SK-N-SH (cell line): ENCODE data around the gene TNFAIP1. TPM values are rescaled to one million over a fixed set of nuclear protein-coding genes. Genes with fewer than 3 reads are reported as not detected.

Experiments used
- CTCF ChIA-PET: fragments of 300-600, 350-600 bp; formaldehyde crosslinking; extraction: SDS; loops from one replicate; lab custom pipeline; 2021; lab: Yijun Ruan, JAX
- POLR2A ChIA-PET: fragments of 350-600 bp; sonication (Branson Sonifier 250); formaldehyde crosslinking; extraction: SDS; loops from one replicate; lab custom pipeline; 2020; ENCODE audit warnings: antibody characterized with exemption, inconsistent platforms; lab: Yijun Ruan, JAX
- DNase-seq: peaks from one replicate; pipeline ENCODE4 v3.0.0; 2012
- H2AFZ ChIP-seq: fragments of 200-600 bp; sonication (generic); 2 replicates; pipeline ENCODE4 v1.8.1; 2016; ENCODE audit warnings: antibody characterized with exemption, mild to moderate bottlenecking, low read depth
- H3F3A ChIP-seq: fragments of 200-600 bp; sonication (generic); replicated peaks from 2 replicates; pipeline ENCODE3; 2016; ENCODE audit warnings: antibody characterized with exemption, mild to moderate bottlenecking; ENCODE audit not compliant: insufficient read depth
- H3K27ac ChIP-seq, 2 experiments: fragments of 200-500 bp in 1 of 2; fragments of 200-600 bp in 1 of 2; sonication (Bioruptor generic) in 1 of 2; sonication (generic), shearing (Covaris generic) in 1 of 2; 2 replicates each; pipeline versions ENCODE4 v1.5.1 to v1.6.1; 2014 to 2016; ENCODE audit warnings: low read depth in 2 of 2, inconsistent platforms in 1 of 2, low read length in 1 of 2, mild to moderate bottlenecking in 1 of 2, mixed read lengths in 1 of 2
- H3K27me3 ChIP-seq: fragments of 200-600 bp; sonication (generic), shearing (Covaris generic); 2 replicates; pipeline ENCODE4 v1.6.1; 2016; ENCODE audit warnings: mixed run types; ENCODE audit not compliant: insufficient read depth
- H3K36me3 ChIP-seq, 2 experiments: fragments of 200-500 bp in 1 of 2; fragments of 200-600 bp in 1 of 2; sonication (Bioruptor generic) in 1 of 2; sonication (generic) in 1 of 2; replicated peaks in 1 of 2; 2 replicates each; pipeline versions ENCODE3 to v1.5.1; 2014 to 2016; ENCODE audit warnings: low read length in 1 of 2, mild to moderate bottlenecking in 1 of 2; ENCODE audit not compliant: insufficient read depth in 2 of 2, control insufficient read depth in 1 of 2
- H3K4me1 ChIP-seq, 2 experiments: fragments of 200-500 bp in 1 of 2; fragments of 200-600 bp in 1 of 2; sonication (Bioruptor generic) in 1 of 2; sonication (generic), shearing (Covaris generic) in 1 of 2; 2 replicates each; pipeline versions ENCODE4 v1.5.1 to v1.6.1; 2014 to 2016; ENCODE audit warnings: low read depth in 1 of 2, low read length in 1 of 2, mixed run types in 1 of 2; ENCODE audit not compliant: insufficient read depth in 2 of 2, control insufficient read depth in 1 of 2
- H3K4me2 ChIP-seq: fragments of 200-600 bp; sonication (generic), shearing (Covaris generic); 2 replicates; pipeline ENCODE4 v1.6.1; 2017; ENCODE audit warnings: mixed run types
- H3K4me3 ChIP-seq, 2 experiments: fragments of 200-500 bp in 1 of 2; fragments of 200-600 bp in 1 of 2; sonication (Bioruptor generic) in 1 of 2; sonication (generic), shearing (Covaris generic) in 1 of 2; 2 replicates each; pipeline versions ENCODE4 v1.5.1 to v1.8.1; 2014 to 2016; ENCODE audit warnings: low read depth in 2 of 2, inconsistent platforms in 1 of 2, low read length in 1 of 2, mild to moderate bottlenecking in 1 of 2, mixed read lengths in 1 of 2, moderate library complexity in 1 of 2
- H3K79me2 ChIP-seq: fragments of 200-600 bp; sonication (generic); 2 replicates; pipeline ENCODE4 v1.8.1; 2017; ENCODE audit warnings: mild to moderate bottlenecking; ENCODE audit not compliant: insufficient read depth
- H3K9ac ChIP-seq: fragments of 200-600 bp; sonication (generic); 2 replicates; pipeline ENCODE4 v1.6.1; 2017; ENCODE audit warnings: mixed run types
- H3K9me2 ChIP-seq: fragments of 200-600 bp; sonication (generic); 2 replicates; pipeline ENCODE4 v1.6.1; 2017; ENCODE audit warnings: mixed run types
- H3K9me3 ChIP-seq: fragments of 200-600 bp; sonication (generic); 2 replicates; pipeline ENCODE4 v1.6.1; 2017; ENCODE audit warnings: mixed run types, mild to moderate bottlenecking, moderate library complexity
- H4K20me1 ChIP-seq: fragments of 200-600 bp; sonication (generic); 2 replicates; pipeline ENCODE4 v1.6.1; 2017; ENCODE audit warnings: mild to moderate bottlenecking, mixed run types; ENCODE audit not compliant: insufficient read depth
- ELF1 ChIP-seq: IDR thresholded peaks from 2 replicates; pipeline ENCODE4 v1.4.0; 2012
- FOSL2 ChIP-seq: IDR thresholded peaks from 2 replicates; pipeline ENCODE4 v1.4.0; 2012; ENCODE audit warnings: low read depth, mild to moderate bottlenecking, moderate library complexity, borderline replicate concordance
- FOXJ3 ChIP-seq: sonication (generic); formaldehyde crosslinking; IDR thresholded peaks from 2 replicates; pipeline ENCODE4 v1.5.1; 2020; ENCODE audit warnings: mild to moderate bottlenecking, missing genetic modification reagents
- GABPA ChIP-seq: IDR thresholded peaks from 2 replicates; pipeline ENCODE4 v1.4.0; 2012; ENCODE audit warnings: low read depth, mild to moderate bottlenecking
- GATA2 ChIP-seq: sonication (generic); formaldehyde crosslinking; IDR thresholded peaks from 2 replicates; pipeline ENCODE4 v1.5.0; 2020; ENCODE audit warnings: mild to moderate bottlenecking, missing genetic modification reagents
- MEF2A ChIP-seq: IDR thresholded peaks from 2 replicates; pipeline ENCODE4 v1.4.0; 2012; ENCODE audit warnings: low read depth, borderline replicate concordance
- NRF1 ChIP-seq: IDR thresholded peaks from 2 replicates; pipeline ENCODE4 v1.6.1; 2012; ENCODE audit warnings: low read depth, mild to moderate bottlenecking, low read length
- POLR2AphosphoS5 ChIP-seq: IDR thresholded peaks from 2 replicates; pipeline ENCODE4 v1.6.1; 2012; ENCODE audit warnings: low read depth, low read length
- RAD21 ChIP-seq: IDR thresholded peaks from 2 replicates; pipeline ENCODE4 v1.6.1; 2012; ENCODE audit warnings: mild to moderate bottlenecking, low read length
- RCOR1 ChIP-seq: fragments of 150-350 bp; IDR thresholded peaks from 2 replicates; pipeline ENCODE4 v1.6.1; 2017; ENCODE audit warnings: antibody characterized with exemption, low read length
- REST ChIP-seq: IDR thresholded peaks from 2 replicates; pipeline ENCODE4 v1.6.1; 2012; ENCODE audit warnings: mild to moderate bottlenecking, low read depth, low read length, moderate library complexity
- RFX5 ChIP-seq: IDR thresholded peaks from 2 replicates; pipeline ENCODE4 v1.6.1; 2012; ENCODE audit warnings: mild to moderate bottlenecking, improper control_type of control experiment, low read length
- RXRA ChIP-seq: IDR thresholded peaks from 2 replicates; pipeline ENCODE4 v1.4.0; 2012; ENCODE audit warnings: low read depth, mild to moderate bottlenecking, borderline replicate concordance
- TAF1 ChIP-seq: IDR thresholded peaks from 2 replicates; pipeline ENCODE4 v1.6.1; 2012; ENCODE audit warnings: low read depth, mild to moderate bottlenecking, low read length, moderate library complexity, borderline replicate concordance
- TEAD4 ChIP-seq: IDR thresholded peaks from 2 replicates; pipeline ENCODE4 v1.4.0; 2012; ENCODE audit warnings: mild to moderate bottlenecking, borderline replicate concordance; ENCODE audit not compliant: insufficient read depth
- YY1 ChIP-seq: IDR thresholded peaks from 2 replicates; pipeline ENCODE4 v1.4.0; 2012; ENCODE audit warnings: low read depth, mild to moderate bottlenecking
- ZBTB33 ChIP-seq: IDR thresholded peaks from 2 replicates; pipeline ENCODE4 v1.4.0; 2012; ENCODE audit warnings: low read depth, borderline replicate concordance
- WGBS: methylation state at CpG from one replicate; pipeline ENCODE4 v1.1.6; 2017; ENCODE audit warnings: low lambda C conversion rate; 5-methylcytosine and 5-hydroxymethylcytosine counted together
- polyA plus RNA-seq, 3 experiments: library from polyadenylated mRNA; depleted of rRNA; stranded (reverse); fragments of >200 nt; gene quantifications; 2 replicates each; pipeline ENCODE4 v1.2.3, GENCODE V29; 2012
- TF ChIP-seq, protein P1 (sequence below): fragments of 150-350 bp; IDR thresholded peaks from 2 replicates; pipeline ENCODE4 v1.6.1; 2017; ENCODE audit warnings: antibody characterized with exemption, low read length, low read depth, borderline replicate concordance
- TF ChIP-seq, protein P2 (sequence below): fragments of 150-350 bp; IDR thresholded peaks from 2 replicates; pipeline ENCODE4 v1.6.1; 2016; ENCODE audit warnings: mild to moderate bottlenecking, low read depth, low read length

TNFAIP1 gene
- polyA plus RNA-seq, 1 of the 3 experiments (the other 2 are of a cell fraction), result 52.0 TPM

DNA sequence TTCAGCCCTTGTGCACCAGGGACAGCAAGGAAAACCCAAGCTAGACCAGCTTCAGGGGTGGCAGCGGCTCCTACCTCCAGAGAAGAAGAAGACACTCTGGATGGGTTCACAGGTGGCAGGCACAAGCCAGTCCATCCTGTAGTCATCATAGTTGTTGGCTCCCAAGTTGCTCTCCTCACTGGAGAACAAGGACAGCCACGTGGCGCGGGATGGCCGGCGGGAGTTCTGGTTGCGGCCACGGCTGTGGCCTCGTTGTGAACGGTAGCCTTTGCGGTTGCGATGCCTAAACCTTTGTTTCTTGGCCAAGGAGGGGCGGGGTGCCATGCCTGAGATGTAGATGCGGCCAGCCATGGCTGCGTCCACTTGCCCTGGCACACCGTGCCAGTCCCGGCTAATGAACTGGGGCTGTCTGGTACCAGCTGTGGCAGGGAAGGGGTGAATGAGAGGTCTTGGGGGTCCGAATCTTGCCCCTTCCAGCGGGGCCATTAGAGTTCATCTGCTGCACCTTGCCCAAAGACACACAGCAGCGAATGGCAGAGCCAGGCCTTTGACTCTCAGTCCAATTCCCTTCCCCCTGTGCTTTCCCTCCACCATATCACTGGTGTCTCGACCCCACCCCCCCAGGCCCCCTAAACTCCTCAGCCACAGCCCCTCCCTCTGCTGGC, 32.2 kb downstream of the TNFAIP1 start (continued):
- no peak for TF ChIP-seq REST
- TF ChIP-seq GABPA, result no peak
- no peak for TF ChIP-seq RXRA

GRCh38 chr17:28368306-28368831, 32.8 kb downstream of the TNFAIP1 start:
- H3K27ac ChIP-seq, result no peak overlapping the region
- H3K9me2 ChIP-seq, result no peaks in the 10 kb centered on the region
- ChIA-PET POLR2A (interaction anchor here (4.5 kb wide), 1 partner anchor 11 kb away, joined by 34 read pairs; the partner anchor contains the start of gene POLDIP2), CTCF (no interaction called here)
- WGBS, result 89% methylated on average over 3 of the region's 5 CpGs
- DNase-seq, result no peak
- no peak overlapping the region for H3K4me2 ChIP-seq
- no peak overlapping the region for H2AFZ ChIP-seq
- H3K36me3 ChIP-seq, result peaks cover 0 to 14% of the 10 kb centered on the region in 2 experiments
- peaks cover 9% of the 10 kb centered on the region for H4K20me1 ChIP-seq
- H3K4me1 ChIP-seq, result peaks cover 13 to 24% of the 10 kb centered on the region in 2 experiments
- H3K27me3 ChIP-seq, result no peaks in the 10 kb centered on the region
- H3F3A ChIP-seq, result peaks cover 18% of the 10 kb centered on the region
- TF ChIP-seq FOSL2, result no peak
- no peak for TF ChIP-seq RXRA
- no peak for TF ChIP-seq RAD21
- TF ChIP-seq GATA2, result no peak
- TF ChIP-seq ZBTB33, result no peak
- TF ChIP-seq ELF1, result no peak
- no peak for TF ChIP-seq POLR2AphosphoS5
- no peak for TF ChIP-seq MEF2A
- TF ChIP-seq RFX5, result no peak
- no peak for TF ChIP-seq YY1
- TF ChIP-seq RCOR1, result no peak
- TF ChIP-seq, protein P1, sequence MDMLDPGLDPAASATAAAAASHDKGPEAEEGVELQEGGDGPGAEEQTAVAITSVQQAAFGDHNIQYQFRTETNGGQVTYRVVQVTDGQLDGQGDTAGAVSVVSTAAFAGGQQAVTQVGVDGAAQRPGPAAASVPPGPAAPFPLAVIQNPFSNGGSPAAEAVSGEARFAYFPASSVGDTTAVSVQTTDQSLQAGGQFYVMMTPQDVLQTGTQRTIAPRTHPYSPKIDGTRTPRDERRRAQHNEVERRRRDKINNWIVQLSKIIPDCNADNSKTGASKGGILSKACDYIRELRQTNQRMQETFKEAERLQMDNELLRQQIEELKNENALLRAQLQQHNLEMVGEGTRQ, result no peak
- no peak for TF ChIP-seq TEAD4
- TF ChIP-seq NRF1, result no peak
- TF ChIP-seq, protein P2, sequence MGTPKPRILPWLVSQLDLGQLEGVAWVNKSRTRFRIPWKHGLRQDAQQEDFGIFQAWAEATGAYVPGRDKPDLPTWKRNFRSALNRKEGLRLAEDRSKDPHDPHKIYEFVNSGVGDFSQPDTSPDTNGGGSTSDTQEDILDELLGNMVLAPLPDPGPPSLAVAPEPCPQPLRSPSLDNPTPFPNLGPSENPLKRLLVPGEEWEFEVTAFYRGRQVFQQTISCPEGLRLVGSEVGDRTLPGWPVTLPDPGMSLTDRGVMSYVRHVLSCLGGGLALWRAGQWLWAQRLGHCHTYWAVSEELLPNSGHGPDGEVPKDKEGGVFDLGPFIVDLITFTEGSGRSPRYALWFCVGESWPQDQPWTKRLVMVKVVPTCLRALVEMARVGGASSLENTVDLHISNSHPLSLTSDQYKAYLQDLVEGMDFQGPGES, result no peak
- TF ChIP-seq FOXJ3 (CRISPR knock-in tag), result no peak
- no peak for TF ChIP-seq TAF1
- H3K4me3 ChIP-seq, result no peak overlapping the region
- no peaks in the 10 kb centered on the region for H3K9me3 ChIP-seq
- H3K9ac ChIP-seq, result no peak overlapping the region
- H3K79me2 ChIP-seq, result peaks cover 10% of the 10 kb centered on the region
